ENCODE data around the gene KRT27.

KRT27 gene

DNA sequence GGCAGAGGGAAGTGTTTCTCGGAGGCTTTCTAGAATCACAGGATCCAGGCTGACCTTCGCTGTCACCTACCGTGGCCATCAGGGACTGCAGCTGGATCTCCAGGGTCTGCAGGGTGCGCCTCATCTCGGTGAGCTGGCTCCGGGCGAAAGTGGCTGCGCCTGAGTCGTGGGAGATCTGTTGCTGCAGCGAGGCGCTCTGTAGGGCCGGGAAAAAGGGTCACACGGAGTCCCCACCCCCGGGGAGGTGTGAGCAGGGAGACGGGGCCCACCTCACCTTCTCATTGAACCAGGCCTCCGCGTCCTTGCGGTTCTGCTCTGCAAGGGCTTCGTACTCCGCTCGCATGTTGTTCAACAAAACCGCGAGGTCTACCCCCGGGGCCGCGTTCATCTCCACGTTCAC is 14.5 kb upstream of the KRT27 start:
- no peak overlapping the region for H3K4me3 Mint-ChIP-seq
- H3K9me3 Mint-ChIP-seq = no peaks in the 10 kb centered on the region
- no peaks in the 10 kb centered on the region for H3K36me3 Mint-ChIP-seq (ENCODE audit: low read depth)
- H3K27ac Mint-ChIP-seq = no peak overlapping the region
- intact Hi-C loops (cut with micrococcal nuclease) = loop anchor here (10.0 kb wide), 1 partner anchor 172 kb away; no protein-coding TSS in a partner anchor
- H3K4me1 Mint-ChIP-seq (ENCODE audit: low read depth) = no peaks in the 10 kb centered on the region
- H3K27me3 Mint-ChIP-seq = peaks cover 34% of the 10 kb centered on the region

DNA sequence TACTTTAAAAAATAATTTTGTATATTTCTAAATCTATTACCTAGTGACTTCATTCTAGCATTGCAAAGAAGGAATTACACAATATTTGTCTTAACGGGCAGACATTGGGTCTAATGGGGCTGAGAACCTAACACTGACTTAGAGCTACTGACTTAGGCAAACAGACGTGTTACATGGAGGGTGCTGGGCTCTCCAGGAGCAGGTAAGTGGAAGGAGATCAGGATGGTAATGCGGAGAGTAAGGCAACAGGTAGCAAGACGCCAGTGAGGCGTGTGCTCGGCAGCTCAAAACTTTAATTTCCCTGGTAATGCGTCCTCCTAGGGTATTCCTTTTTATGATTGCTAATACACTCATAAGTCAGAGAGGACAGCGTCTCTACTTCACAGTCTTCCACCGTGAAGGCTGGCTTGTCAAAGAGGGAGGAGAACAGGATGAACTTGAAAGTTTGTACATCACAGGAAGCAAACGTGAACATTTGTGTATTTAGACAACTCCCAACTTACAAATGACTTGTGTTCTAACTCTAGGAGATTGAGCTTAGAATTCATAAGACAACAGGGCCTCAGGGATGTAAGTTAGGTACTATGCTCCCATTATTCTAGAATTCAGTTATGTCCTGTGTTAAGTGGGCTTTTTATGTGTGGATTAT is 12.8 kb upstream of the KRT27 start:
- Mint-ChIP-seq H3K9me3 (no peaks in the 10 kb centered on the region), H3K27ac (no peak overlapping the region), H3K27me3 (peaks cover 39% of the 10 kb centered on the region), H3K36me3 (ENCODE audit: low read depth) (no peaks in the 10 kb centered on the region), H3K4me3 (no peak overlapping the region), H3K4me1 (ENCODE audit: low read depth) (no peaks in the 10 kb centered on the region)
- intact Hi-C loops (cut with micrococcal nuclease) = loop anchor here (10.0 kb wide), 1 partner anchor 170 kb away; no protein-coding TSS in a partner anchor

DNA sequence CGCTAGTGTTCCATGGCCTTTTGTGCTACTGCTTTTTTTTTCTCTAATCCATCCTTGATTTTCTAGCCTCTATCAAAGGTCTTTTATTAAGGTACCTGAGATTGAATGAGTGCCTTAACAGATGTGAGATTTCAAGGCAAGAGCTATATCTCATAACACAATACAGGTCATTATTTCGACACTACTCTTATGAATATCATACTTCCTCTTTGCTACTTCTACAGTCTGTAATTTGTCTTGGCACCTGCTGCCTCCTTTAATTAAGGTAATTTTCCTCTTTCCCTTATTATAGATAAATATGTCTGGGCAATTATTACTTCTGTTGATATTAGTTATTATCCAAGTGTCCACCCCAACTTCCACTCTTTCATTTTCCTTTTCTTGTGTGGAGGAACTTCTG is 12.1 kb upstream of the KRT27 start:
- intact Hi-C loops (cut with micrococcal nuclease) = loop anchor here (10.0 kb wide), 1 partner anchor 170 kb away; no protein-coding TSS in a partner anchor
- Mint-ChIP-seq H3K36me3 (ENCODE audit: low read depth) (no peaks in the 10 kb centered on the region), H3K27me3 (peaks cover 41% of the 10 kb centered on the region), H3K4me3 (no peak overlapping the region), H3K9me3 (no peaks in the 10 kb centered on the region), H3K27ac (no peak overlapping the region), H3K4me1 (ENCODE audit: low read depth) (no peaks in the 10 kb centered on the region)

GRCh38 chr17:40793832-40794231 is 11.5 kb upstream of the KRT27 start:
- H3K27me3 Mint-ChIP-seq = peaks cover 40% of the 10 kb centered on the region
- no peak overlapping the region for H3K27ac Mint-ChIP-seq
- no peaks in the 10 kb centered on the region for H3K36me3 Mint-ChIP-seq (ENCODE audit: low read depth)
- H3K9me3 Mint-ChIP-seq = no peaks in the 10 kb centered on the region
- H3K4me1 Mint-ChIP-seq (ENCODE audit: low read depth) = no peaks in the 10 kb centered on the region
- intact Hi-C loops (cut with micrococcal nuclease) = loop anchor here (10.0 kb wide), 1 partner anchor 169 kb away; no protein-coding TSS in a partner anchor
- H3K4me3 Mint-ChIP-seq = no peak overlapping the region

- intact Hi-C loops (cut with micrococcal nuclease) = loop anchor here (10.0 kb wide), 1 partner anchor 167 kb away; no protein-coding TSS in a partner anchor
- H3K27ac Mint-ChIP-seq = no peak overlapping the region
- H3K36me3 Mint-ChIP-seq (ENCODE audit: low read depth) = no peaks in the 10 kb centered on the region
- H3K27me3 Mint-ChIP-seq = peaks cover 43% of the 10 kb centered on the region
- no peak overlapping the region for H3K4me3 Mint-ChIP-seq
- no peaks in the 10 kb centered on the region for H3K9me3 Mint-ChIP-seq
- H3K4me1 Mint-ChIP-seq (ENCODE audit: low read depth) = no peaks in the 10 kb centered on the region
These were observed 9.6 kb upstream of the KRT27 start for GRCh38 chr17:40791787-40792436.

GRCh38 chr17:40791111-40791510 is 8.8 kb upstream of the KRT27 start:
- Mint-ChIP-seq H3K27me3 (peaks cover 36% of the 10 kb centered on the region), H3K4me3 (no peak overlapping the region), H3K27ac (no peak overlapping the region), H3K36me3 (ENCODE audit: low read depth) (no peaks in the 10 kb centered on the region), H3K9me3 (no peaks in the 10 kb centered on the region), H3K4me1 (ENCODE audit: low read depth) (no peaks in the 10 kb centered on the region)
- intact Hi-C loops (cut with micrococcal nuclease) = loop anchor here (10.0 kb wide), 1 partner anchor 166 kb away; no protein-coding TSS in a partner anchor

DNA sequence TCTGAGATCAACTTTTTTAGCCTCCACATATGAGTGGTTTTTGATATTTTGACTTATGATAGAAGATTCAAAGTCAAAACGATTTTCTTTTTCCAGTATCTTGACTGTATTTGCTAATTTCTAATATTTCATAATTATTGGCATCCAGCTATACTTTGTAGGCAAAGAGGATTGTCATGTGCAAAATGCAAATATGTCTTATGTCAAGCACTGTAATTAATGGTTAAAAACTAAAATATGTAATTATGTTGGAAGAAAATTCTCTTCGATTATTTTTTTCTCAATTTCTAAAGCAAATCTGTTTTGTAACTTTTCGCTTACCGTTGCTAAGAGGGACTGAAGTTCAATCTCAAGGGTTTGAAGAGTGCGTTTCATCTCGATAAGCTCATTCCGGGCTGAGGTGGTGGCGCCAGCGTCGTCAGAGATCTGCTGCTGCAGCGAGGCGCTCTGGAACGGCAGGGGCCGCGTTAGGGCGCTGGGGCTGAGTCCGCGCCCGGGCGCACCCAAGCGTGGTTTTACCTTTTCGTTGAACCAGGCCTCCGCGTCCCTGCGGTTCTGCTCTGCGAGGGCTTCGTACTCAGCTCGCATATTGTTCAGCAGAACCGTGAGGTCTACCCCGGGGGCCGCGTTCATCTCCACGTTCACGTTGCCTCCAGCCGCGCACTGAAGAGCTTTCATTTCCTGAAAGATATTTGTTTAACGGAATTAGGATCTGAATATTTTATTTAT is 3.0 kb downstream of the KRT27 start:
- intact Hi-C loops (cut with micrococcal nuclease) = no loop called here
- Mint-ChIP-seq H3K27me3 (peaks cover 54% of the 10 kb centered on the region), H3K4me3 (no peak overlapping the region), H3K9me3 (no peaks in the 10 kb centered on the region), H3K36me3 (ENCODE audit: low read depth) (no peaks in the 10 kb centered on the region), H3K4me1 (ENCODE audit: low read depth) (no peaks in the 10 kb centered on the region), H3K27ac (no peak overlapping the region)

DNA sequence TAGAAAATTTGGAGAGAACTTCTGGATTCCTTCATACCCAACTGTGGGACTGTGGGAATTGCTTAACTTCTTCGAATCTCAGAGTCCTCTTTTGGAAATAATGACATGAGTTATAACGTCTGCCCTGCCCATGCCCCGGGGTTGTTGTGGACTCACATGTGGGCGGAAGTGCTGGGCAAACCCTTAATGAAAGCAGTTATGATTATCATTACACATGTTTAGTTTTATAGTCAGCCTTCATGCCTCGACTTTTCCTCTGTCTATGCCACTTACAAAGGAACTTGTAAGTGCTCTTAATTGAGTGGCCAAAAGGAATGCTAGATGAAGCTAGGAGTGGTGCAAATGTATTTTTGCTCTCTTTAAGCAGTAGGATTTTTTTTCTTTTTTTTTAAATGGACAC is 3.9 kb downstream of the KRT27 start:
- intact Hi-C loops (cut with micrococcal nuclease) = no loop called here
- H3K27ac Mint-ChIP-seq = no peak overlapping the region
- H3K4me1 Mint-ChIP-seq (ENCODE audit: low read depth) = no peaks in the 10 kb centered on the region
- no peaks in the 10 kb centered on the region for H3K9me3 Mint-ChIP-seq
- no peak overlapping the region for H3K4me3 Mint-ChIP-seq
- peaks cover 52% of the 10 kb centered on the region for H3K27me3 Mint-ChIP-seq
- H3K36me3 Mint-ChIP-seq (ENCODE audit: low read depth) = no peaks in the 10 kb centered on the region

- Mint-ChIP-seq H3K27ac (no peak overlapping the region), H3K9me3 (no peaks in the 10 kb centered on the region), H3K4me1 (ENCODE audit: low read depth) (no peaks in the 10 kb centered on the region), H3K27me3 (peaks cover 47% of the 10 kb centered on the region), H3K4me3 (no peak overlapping the region), H3K36me3 (ENCODE audit: low read depth) (no peaks in the 10 kb centered on the region)
- intact Hi-C loops (cut with micrococcal nuclease) = no loop called here
These were observed 4.4 kb downstream of the KRT27 start for GRCh38 chr17:40777971-40778370.

DNA sequence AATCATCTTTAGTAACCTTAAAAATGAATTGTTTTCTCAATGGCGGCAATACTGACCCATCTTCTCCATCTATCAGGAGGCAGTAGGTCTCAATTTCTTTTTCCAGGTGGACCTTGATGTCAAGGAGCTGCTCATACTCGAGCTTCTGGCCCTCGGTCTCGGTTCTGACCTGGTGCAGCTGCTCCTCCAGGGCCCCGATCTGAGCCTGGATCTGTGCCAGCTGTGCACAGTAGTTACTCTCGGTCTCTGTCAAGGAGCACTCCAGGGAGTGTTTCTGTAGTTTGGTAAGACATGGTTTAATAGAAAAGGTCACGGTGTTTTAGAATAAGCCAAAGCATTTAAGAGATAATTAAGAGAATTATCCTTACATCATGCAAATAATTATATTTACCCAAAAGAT is 4.9 kb downstream of the KRT27 start:
- no peaks in the 10 kb centered on the region for H3K4me1 Mint-ChIP-seq (ENCODE audit: low read depth)
- H3K27ac Mint-ChIP-seq = no peak overlapping the region
- peaks cover 48% of the 10 kb centered on the region for H3K27me3 Mint-ChIP-seq
- H3K4me3 Mint-ChIP-seq = no peak overlapping the region
- intact Hi-C loops (cut with micrococcal nuclease) = no loop called here
- no peaks in the 10 kb centered on the region for H3K36me3 Mint-ChIP-seq (ENCODE audit: low read depth)
- H3K9me3 Mint-ChIP-seq = no peaks in the 10 kb centered on the region

DNA sequence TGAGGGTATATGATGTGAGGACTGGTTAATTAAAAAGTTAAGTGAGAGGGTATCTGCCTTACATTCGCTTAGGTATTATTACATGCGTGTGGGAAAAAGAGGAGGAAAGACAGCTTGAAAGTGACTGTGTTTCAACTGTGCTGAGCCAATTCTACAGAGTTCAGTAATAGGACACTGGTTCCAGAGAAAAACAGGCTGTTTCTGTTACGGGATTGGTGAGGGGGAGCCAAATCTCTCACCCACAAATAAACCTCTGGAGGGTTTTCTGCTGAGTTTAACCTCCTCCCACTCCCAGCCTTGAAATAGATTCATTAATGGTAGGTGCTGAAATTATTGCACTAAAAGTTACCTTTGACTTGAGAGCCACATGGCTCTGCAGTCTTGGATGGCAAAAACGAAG is 6.4 kb downstream of the KRT27 start:
- H3K27ac Mint-ChIP-seq = no peak overlapping the region
- H3K27me3 Mint-ChIP-seq = peaks cover 47% of the 10 kb centered on the region
- no peaks in the 10 kb centered on the region for H3K9me3 Mint-ChIP-seq
- no peak overlapping the region for H3K4me3 Mint-ChIP-seq
- H3K36me3 Mint-ChIP-seq (ENCODE audit: low read depth) = no peaks in the 10 kb centered on the region
- intact Hi-C loops (cut with micrococcal nuclease) = no loop called here
- no peaks in the 10 kb centered on the region for H3K4me1 Mint-ChIP-seq (ENCODE audit: low read depth)

- Mint-ChIP-seq H3K4me3 (no peak within 1 kb of the TSS), H3K9me3 (no peaks in the 10 kb centered on the region), H3K4me1 (ENCODE audit: low read depth) (no peaks in the 10 kb centered on the region), H3K27me3 (peaks cover 37% of the 10 kb centered on the region), H3K27ac (no peak within 1 kb of the TSS), H3K36me3 (ENCODE audit: low read depth) (no peaks in the 10 kb centered on the region)
- intact Hi-C loops (cut with micrococcal nuclease) = no loop called here
These were observed 10.2 kb downstream of the KRT27 start, which contains the start of gene KRT26 for GRCh38 chr17:40772101-40772500. Gene KRT26 (minus strand): TSS chr17:40772201. CDS start chr17:40772113, 88 bp downstream.

GRCh38 chr17:40765657-40766056 is 16.7 kb downstream of the KRT27 start:
- intact Hi-C loops (cut with micrococcal nuclease) = no loop called here

GRCh38 chr17:40763752-40764151 is 18.6 kb downstream of the KRT27 start:
- peaks cover 59% of the 10 kb centered on the region for H3K9me3 Mint-ChIP-seq

More at GRCh38 chr17:40765657-40766056, 16.7 kb downstream of the KRT27 start:
- H3K36me3 Mint-ChIP-seq (ENCODE audit: low read depth) = no peaks in the 10 kb centered on the region
- H3K27ac Mint-ChIP-seq = no peak overlapping the region
- peaks cover 19% of the 10 kb centered on the region for H3K27me3 Mint-ChIP-seq
- no peaks in the 10 kb centered on the region for H3K4me1 Mint-ChIP-seq (ENCODE audit: low read depth)
- peaks cover 40% of the 10 kb centered on the region for H3K9me3 Mint-ChIP-seq
- no peak overlapping the region for H3K4me3 Mint-ChIP-seq

More at GRCh38 chr17:40763752-40764151, 18.6 kb downstream of the KRT27 start:
- Mint-ChIP-seq H3K27ac (no peak overlapping the region), H3K36me3 (ENCODE audit: low read depth) (no peaks in the 10 kb centered on the region), H3K4me1 (ENCODE audit: low read depth) (no peaks in the 10 kb centered on the region), H3K27me3 (peaks cover 15% of the 10 kb centered on the region), H3K4me3 (no peak overlapping the region)
- intact Hi-C loops (cut with micrococcal nuclease) = no loop called here

All from dendritic cell treated with granulocyte-macrophage colony-stimulating factor and Interleukin-4, amounts not matched to agents 40 ng/mL and 50 ng/mL, for 4 days (primary cell).